GM18907 (cell line): ENCODE data around the gene PEX10.

ENCODE experiments used
- ATAC-seq: cut with Tn5 transposase; IDR thresholded peaks from one replicate; pipeline ENCODE4 v1.9.1; 2021; ENCODE audit warnings: mild to moderate bottlenecking, moderate library complexity; ENCODE audit not compliant: unreplicated experiment

PEX10 gene

DNA sequence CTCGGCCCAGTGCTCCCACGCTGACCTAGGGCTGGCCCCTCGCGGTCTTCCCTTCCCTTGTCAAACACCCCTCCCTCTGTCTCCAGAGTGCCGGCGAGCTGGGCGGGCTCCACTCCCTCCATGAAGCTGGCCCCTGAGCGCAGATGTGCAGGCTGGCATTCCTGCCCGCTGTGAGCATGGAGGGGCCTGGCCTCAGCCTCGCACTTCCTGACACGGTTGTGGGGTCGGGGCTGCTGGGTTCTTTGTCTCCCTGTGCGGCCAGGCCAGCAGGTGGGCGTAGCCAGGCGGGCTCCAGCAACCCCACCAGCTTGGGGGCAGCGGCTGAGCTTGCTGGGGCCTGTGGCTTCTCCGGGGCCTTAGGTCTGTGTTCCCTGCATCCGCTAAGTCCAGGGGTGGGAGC, 14.2 kb upstream of the PEX10 start:
- ATAC-seq: no peak

DNA sequence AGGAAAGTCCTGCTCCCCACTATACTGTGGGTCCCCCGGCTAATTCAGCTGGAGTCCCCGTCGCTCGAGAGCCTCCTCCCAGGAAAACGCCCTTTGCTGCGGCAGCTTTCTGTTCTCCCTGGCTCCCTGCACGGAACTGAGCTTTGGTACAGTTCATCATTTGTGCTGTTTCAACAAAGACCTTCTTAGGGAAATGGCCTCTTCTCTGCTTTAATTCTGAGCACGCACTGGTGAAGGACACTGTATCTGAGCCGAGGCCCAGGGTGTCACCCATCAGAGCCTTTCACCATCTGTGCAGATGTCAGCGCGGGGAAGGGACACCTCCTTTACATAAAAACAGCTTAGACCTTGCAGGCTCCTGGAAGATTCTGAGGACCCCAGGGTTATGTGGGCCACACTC, 13.5 kb upstream of the PEX10 start:
- no peak for ATAC-seq

DNA sequence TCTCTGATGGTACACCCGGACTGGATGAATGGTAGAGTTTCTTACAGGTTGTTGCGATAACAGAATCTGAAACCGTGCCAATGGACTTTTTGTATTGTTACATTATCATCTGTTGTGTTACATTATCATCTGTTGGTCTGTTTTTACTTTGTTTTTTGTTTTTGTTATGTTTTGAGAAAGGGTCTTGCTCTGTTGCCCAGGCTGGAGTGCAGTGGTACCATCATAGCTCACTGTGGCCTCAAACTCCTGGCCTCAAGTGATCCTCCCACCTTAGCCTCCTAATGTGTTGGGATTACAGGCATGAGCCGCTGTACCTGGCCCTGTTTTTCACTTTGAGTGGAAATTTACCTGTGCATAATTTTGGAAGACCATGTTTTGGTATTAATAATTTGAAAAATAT, 10.2 kb upstream of the PEX10 start:
- ATAC-seq: no peak

DNA sequence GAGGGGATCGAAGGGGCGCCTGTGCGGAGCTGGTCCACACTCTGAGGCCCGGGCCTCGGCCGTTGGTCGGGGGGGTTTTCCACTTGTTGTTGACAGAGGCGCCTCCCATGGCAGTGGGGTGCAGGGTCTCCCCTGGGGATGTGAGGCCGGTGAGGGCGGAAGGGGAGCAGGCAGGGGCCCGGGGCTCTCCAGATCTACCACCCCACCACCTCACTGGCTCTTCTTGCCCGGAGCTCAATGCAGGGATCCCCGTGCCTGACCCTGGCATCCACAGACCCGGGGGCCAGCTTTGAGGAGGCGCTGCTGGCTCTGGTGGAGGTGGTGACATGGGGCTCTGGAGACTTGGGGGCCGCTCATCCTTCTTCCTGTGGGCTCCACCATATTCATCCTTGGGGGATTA, 7.1 kb upstream of the PEX10 start:
- no peak for ATAC-seq

DNA sequence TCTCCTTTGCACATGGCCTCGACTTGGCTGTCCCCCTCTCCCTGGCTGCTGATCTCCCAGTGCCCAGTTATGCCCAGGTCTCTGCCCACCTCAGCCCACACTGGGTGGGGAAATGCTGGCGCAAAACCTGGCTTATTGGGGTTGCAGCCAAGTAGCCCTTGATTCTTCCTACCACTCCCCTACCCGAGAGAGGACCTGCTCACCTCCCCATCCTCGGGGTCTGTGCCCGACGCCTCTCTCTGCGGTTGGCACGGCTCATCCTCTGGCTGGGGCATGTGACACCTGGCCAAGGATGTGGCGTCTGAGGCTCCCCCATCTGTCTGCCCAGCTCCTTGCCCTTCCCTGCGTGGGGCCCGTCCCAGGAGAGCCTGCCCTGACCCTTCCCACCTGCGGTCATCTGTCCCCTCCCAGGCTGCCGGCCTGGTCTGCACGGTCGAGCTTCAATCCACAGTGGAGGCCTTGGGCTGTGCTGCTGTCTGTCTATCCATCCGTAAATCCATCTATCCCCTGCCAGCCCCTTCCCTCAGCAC, 6.5 kb upstream of the PEX10 start:
- ATAC-seq: no peak

DNA sequence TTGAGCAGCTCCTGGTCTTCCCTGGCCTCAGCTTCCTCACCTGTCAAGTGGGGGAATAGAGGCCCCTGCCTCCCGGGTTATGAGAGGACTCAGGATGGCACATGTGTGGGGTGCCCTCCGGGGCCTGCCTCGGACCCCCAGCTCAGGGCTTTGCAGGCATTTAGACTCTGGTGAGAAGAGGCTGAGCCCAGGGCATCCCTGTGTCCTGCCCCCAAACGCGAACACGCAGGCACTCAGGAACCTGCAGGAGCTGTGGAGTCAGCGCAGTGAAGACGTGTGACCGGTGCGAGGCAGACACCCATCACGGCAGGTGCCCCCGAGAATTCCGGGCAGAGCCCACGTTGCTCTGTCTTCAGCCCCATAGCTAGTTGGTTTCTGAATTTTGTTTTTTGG, 5.5 kb upstream of the PEX10 start:
- no peak for ATAC-seq

DNA sequence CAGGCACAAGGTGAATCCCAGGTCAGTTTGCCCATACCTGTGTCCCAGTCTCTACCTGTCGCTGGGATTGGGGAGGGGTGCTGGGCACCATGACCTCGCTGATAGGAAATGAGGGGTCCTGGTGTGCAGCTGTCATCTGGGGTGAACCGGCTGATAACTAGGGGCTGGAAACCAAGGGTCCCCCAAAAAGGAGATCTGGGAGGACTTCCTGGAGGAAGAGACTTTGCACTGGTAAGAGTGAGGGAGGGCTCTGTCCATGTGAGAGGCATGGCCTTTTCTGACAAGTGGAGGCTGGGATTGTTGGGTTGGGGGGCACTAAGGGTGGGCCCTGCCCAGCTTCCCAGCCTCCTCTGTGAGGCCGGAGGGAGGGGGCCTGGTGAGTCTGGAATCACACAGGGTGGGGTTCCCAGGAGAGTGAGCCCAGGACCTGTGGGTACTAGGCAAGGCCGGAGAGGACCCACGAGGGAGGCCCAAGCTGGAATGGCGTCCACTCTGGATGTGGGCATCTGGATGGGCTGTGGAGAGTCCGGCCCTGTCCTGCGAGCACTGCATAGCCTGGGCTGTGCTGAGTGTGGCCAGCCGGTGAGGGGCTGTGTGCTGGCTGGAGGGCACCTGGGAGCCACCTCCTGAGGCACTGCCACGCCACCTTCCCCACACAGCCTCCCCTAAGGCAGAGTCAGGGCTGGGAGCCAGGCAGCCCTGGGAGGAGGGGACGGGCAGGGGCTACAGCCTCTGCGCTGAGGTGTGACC, 4.9 kb upstream of the PEX10 start:
- no peak for ATAC-seq

DNA sequence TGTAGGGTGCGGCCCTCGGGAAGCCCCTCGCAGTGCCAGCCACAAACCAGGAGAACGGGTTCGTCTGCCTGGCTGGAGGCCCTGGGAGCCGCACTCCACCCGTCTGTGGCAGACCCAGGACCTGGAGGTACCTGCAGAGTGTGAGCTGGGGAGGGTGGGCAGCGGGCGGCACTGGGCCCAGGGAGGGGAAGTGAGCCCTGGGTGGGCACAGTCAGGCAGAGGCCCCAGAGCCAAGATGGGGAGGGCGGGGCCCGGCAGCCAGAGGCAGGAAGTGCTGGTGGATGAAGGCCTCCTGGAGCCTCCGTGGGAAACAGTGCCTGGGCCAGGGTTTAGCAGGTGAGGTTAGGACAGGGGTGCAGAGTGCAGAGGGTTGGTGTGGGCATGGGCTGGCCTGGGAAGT, 4.0 kb upstream of the PEX10 start:
- no peak for ATAC-seq

DNA sequence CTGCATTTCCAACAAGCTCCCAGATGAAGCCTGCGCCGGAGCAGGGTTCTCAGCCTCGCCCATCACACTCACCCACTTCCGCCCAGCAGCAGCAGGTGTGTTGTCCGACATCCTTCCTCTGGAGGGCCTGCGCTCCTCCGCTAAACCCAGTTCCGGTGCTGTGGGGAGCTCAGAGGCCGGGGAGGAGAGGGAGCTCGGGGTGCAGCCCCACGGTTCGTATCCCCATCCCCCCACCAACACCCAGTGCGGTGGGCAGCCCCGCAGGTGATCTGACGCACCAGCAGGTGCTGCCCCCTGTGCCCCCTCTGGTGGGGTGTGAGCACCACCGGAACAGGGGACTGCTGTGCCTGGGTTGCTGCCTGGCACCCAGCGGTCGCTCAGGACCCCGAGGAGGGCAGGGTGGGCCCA, 3.4 kb upstream of the PEX10 start:
- ATAC-seq: no peak

DNA sequence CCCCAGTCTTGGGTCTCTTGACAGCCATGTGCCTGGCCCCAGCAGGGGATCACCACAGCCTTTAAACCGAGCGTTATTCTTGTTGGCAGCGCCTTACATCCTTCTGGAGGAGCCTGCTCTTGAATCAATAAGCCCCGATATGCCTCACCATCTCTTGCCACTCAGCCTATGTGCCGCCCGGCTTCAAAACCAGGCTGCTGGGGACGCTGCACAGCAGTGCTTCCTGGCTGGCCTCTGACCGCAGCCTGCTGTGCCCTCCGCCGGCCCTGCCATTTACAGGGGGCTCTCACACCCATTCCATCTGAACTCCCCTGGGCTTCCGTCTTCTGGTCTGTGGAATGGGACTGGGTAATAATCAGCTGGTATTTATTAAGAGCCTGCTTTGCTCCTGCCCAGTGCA, 3.0 kb upstream of the PEX10 start:
- no peak for ATAC-seq

DNA sequence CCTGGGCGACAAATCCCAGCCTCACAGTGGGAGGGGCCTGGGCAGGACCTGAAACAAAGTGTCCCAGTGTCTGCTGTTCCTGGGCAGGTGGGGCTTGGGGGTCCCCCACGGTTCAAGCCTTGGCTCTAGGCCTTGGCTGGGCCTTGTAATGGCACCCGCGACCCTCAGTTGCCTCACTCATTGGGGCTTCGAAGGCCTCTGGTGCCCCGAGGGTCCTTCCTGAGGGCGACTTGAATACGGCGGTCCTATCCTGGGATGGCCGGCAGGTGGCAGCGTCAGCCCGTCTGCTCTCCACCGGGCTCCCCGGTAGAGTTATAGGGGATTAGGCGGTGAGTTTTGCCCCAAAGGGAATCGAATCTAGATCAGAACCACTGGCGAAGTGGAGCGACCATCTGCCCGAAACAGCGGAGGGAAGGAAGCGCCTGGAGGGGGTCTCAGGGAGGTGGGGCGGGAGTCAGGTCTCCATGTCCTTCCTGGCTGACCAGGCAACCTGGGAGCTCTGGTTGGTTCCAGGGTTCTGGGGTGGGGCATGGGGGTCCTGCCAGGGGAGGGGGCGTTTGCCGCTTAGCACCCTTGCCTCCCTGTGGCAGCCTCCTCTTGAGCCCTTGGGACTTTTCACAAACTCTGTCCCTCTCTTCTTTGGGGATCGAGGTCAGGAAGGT, 2.1 kb upstream of the PEX10 start:
- ATAC-seq: no peak

DNA sequence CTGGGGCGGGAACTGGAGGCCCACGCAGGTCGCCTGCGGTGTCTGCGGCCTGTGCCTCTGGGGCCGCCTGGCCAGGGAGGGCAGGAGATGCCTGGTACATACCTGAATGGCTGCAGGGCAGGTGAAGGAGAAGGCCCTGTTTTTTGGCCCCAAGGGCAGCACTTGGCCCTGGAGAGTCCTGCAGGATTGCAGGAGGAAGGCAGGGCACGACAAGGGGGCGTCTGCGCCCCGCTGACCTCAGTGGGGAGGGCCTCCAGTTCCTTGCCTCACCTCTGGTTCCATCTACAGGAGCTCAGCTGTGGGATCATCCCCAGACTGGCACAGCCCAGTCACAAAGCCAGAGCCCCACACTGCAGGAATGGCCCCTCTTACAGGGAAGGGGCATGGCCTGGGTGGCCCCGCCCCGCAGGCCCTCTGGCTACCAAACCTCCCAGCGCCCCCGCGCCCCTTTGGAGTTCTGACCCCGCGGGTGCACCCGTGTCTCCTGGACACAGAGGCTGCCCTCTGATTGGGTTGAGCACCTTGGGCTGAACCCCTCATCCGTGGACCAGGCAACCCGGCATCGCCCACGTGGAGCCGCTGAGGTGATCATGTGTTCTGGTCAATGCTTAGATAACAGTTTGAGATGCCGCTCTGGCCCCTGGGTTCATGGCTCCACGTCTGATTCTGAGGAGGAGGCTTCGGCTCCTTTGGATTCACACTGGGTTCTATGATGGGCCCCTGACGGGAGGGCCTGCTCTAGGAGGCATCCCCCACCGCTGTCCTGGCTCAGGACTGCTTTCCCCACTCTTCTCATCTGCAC, 1.3 kb upstream of the PEX10 start:
- ATAC-seq: peak; percentile 1

DNA sequence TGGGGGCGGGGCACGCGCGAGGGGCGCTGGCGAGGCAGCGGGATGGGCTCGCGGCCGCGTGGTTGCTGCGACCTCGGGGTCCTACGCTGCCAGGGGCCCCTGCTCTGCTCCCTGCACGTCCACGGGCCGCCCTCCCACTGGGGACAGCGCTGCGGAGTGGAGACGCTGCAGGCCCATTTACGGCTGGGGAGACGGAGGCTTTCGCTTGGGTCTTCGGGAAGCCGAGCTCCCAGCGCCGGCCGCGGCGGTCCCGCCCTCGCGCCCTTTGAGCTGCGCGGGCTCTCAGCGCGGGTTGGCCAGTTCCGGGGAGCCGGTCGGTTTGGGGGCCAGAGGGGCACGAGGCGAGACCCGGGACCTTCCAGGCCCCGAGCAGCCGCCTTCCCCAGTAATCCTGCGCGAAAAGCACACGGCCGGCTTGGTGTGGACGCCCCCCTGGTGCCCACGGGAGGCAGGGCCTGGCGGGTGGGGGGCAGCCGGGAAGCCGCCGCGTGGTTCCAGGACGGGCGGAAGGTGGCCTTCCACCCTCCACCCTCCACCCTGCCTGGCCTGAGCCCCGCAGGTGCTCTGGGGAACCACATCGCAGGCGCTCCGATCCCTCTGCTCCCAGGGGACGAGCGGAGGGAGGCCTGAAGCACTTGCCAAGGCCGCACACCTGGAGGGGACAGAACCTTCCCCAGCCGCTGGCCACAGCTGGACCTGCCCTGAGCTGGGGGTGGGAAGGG, 570 bp upstream of the PEX10 start:
- ATAC-seq: peak; percentile 16

DNA sequence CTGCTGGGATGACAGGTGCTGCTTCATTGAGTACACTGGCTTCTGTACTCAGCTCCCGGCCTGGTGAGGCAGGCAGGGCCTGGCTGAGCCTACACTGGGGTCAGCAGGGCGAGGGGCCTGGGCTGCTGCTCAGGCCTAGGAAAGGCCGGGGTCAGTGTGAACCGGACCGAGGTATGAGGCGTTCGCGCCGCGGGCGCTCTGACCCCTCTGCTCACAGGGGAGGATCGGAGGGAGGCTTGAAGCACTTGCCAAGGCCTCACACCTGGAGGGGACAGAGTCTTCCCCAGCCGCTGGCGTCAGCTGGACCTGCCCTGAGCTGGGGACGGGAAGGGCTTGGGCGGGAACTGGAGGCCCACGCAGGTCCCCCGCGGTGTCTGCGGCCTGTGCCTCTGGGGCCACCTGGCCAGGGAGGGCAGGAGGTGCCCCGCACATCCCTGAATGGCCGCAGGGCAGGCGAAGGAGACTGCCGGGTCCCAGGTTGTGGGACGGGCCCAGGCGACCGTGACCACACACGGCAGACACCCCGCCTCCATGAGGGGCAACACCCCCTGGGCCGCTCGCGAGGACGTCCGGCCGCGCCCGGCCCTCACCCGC, 466 bp downstream of the PEX10 start:
- ATAC-seq: peak; percentile 22

DNA sequence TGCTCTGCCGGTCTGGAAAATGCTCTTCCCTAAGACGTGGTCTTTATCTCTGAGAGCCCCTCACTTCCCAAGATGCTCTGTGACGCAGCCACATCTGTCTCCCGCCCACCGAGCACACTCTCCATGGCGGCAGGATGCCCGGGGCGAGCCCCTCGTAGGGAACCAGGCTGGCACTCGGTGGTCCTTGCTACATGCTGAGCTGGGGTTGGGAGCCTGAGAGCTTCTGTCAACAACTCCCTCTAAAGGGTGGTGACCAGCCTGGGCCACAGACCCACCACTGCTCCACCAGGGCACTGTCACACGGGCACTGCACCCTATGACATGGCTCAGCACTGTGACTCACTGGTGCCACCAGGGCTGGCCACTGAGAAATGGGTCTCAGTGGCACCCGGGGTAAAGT, 2.6 kb downstream of the PEX10 start:
- no peak for ATAC-seq

DNA sequence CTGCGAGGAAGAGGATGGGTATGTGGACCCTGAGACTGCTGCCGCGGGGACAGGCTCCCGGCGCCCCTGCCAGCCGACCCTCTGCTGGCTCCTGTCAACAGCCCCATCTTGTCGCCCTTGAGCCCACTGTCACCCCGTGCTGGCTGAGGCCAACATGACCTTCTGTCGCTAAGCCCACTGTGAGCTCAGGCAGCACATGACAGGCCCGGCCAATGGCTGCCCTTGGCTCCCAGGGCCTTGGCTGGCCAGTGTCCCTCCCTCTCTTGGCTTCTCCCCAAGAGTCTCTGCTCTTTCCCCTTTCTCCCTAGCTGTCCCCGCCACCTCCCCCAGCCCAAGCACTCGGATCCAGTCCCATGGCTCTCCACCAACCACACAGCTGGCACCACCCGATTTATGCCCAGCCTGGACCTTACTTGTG, 3.5 kb downstream of the PEX10 start:
- no peak for ATAC-seq

DNA sequence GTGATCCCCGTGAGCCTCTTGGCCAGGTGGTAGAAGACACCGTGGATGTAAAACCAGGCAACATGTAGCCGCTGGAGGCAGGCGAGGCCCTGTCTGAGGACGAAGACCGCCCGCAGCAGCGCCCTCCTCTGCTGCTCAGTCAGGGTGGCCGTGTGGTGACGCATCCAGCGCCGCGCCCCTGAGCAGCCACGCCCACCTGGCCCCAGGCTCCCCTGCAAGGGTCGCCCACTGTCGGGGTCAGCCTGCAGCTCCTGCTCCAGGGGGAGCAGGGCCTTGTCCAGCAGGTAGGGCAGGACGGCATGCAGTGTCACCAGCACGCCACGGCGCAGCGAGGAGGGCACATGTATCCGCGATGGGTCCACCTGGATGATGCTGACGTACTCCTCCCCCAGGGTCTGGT, 3.9 kb downstream of the PEX10 start:
- ATAC-seq: no peak

DNA sequence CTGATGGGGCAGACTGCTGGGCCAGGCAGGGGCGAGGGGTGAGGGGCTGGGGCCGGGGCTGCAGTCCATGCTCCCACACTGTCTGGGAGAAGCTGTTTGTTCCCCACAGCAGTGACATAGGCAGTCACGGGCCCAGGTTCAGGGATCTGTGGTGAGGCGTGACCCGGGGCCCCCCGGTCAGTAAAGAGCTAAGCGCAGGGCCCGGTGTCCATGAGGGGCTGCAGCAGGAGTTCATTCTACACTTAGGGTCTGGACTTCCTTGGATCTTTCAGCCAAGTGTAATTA, 4.4 kb downstream of the PEX10 start:
- ATAC-seq: no peak

DNA sequence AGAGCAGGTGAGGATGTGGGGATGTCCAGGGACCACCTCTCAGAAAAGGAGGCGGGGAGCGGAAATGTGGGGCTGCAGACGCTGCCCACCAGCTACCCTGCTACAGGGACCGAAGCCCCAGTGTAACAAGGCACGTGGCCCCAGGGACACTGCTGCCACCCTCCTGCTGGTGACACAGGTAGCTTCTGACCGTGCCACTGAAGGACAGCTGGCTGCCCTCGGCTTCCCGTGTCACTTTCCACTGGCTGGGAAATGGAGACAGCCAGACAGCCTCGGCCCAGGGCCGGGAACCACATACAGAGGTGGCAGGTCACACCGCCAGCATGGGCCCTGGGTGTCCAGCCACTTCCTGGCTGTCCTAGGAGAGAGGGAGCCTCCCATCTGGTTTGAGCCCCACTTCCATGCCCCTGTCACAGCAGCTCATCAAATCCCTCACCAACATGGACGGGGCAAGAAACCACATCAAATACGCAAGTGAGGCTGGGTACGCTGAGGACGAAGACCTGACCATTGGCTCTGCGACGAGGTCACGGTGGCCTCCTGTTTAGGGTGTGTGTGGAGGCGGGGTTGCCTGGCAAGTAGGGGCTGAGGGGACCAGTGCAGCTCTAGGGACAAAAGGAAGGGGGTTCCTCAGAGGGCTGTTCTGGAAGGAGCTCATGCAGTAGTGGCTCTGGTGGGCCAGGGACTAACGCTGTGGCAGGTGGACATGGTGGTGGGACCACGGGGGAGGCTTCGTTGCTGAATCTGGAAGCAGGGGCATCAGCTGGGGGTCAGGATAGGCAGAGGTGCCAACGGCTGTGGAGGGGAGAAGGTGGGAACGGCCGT, 5.0 kb downstream of the PEX10 start:
- ATAC-seq: no peak

DNA sequence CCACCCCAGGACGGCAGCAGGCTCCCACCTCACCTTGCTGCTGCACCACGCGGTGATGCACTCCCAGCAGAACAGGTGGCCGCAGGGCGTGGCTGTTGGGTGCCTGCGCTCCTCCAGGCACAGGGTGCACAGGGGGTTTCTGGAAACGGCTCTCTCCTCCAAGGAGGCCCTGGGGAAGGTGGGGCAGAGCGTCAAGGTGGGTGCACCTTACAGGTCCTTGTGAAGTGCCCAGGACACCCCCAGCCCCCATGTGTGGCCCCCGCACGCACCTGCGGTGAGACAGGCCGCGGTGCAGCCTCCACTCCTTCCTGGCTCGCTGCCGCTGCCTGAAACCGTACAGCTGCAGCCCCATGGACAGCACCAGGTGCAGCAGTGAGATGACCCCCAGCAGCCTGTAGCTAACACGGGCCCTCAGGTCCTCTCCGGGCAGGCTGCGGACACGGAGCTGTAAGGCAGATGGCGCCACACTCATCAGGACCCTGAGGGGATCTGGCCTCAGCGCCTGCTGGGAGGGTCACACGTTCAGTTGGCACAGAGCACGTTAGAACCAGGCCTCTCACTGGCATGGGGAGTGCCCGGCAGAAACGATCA, 5.8 kb downstream of the PEX10 start:
- no peak for ATAC-seq
